Measurements from ENCODE around the gene SRSF9.
A peak's percentile ranks its signal among the peaks of the same experiment; 100 is the strongest.
"Not testable (repeated sequence)": the region's sequence is repeated elsewhere in the genome, so short reads cannot be mapped to it uniquely, and the experiment has no call there.

The SRSF9 gene

GRCh38 chr12:120453060-120453750 is 16.3 kb downstream of the SRSF9 start:
- no peak for DNase-seq (ENCODE audit: low read depth, low spot score)
- CTCF ChIA-PET: interaction anchor here (0.5 to 19.2 kb wide), 5 partner anchors 13 to 100 kb away, joined by 3 to 242 read pairs (median 4); partner anchors contain the start of gene SRSF9
- TF ChIP-seq CTCF (IDR thresholded peaks at IDR 0.05; ENCODE audit: insufficient read depth, low read length, missing control alignments): no peak
- POLR2A ChIA-PET: no interaction called here
- no peak overlapping the region for H3K4me3 ChIP-seq (ENCODE audit: low read depth, low read length)

- CTCF ChIA-PET: interaction anchor here (1.6 to 19.2 kb wide), 4 partner anchors 14 to 99 kb away, joined by 4 to 242 read pairs (median 5); partner anchors contain the start of gene SRSF9
- POLR2A ChIA-PET; H3K4me3 ChIP-seq (ENCODE audit: low read depth, low read length); DNase-seq (ENCODE audit: low read depth, low spot score): not testable (repeated sequence)
Measured at GRCh38 chr12:120452524-120452923, 17.0 kb downstream of the SRSF9 start.

GRCh38 chr12:120447992-120448391 is 21.6 kb downstream of the SRSF9 start:
- DNase-seq (ENCODE audit: low read depth, low spot score): no peak
- POLR2A ChIA-PET: no interaction called here
- CTCF ChIA-PET: interaction anchor here (0.7 to 19.2 kb wide), 5 partner anchors 8 to 123 kb away, joined by 3 to 242 read pairs (median 6); partner anchors contain the start of gene SRSF9
- H3K4me3 ChIP-seq (ENCODE audit: low read depth, low read length): no peak overlapping the region
- no peak for TF ChIP-seq CTCF (IDR thresholded peaks at IDR 0.05; ENCODE audit: insufficient read depth, low read length, missing control alignments)

GRCh38 chr12:120446844-120447178 is 22.7 kb downstream of the SRSF9 start:
- ChIA-PET CTCF (interaction anchor here (0.8 to 19.2 kb wide), 4 partner anchors 11 to 145 kb away, joined by 4 to 242 read pairs (median 10); partner anchors contain the start of genes SIRT4 and SRSF9), POLR2A (interaction anchor here (0.8 kb wide), 1 partner anchor 11 kb away, joined by 3 read pairs; no protein-coding TSS in a partner anchor)
- DNase-seq (ENCODE audit: low read depth, low spot score): not testable (repeated sequence)
- peak overlapping the region; percentile 100 for H3K4me3 ChIP-seq (ENCODE audit: low read depth, low read length)

- TF ChIP-seq CTCF (IDR thresholded peaks at IDR 0.05; ENCODE audit: insufficient read depth, low read length, missing control alignments): no peak
- ChIA-PET POLR2A (no interaction called here), CTCF (interaction anchor here (0.7 to 19.2 kb wide), 4 partner anchors 11 to 28 kb away, joined by 3 to 242 read pairs (median 16); partner anchors contain the start of gene SRSF9)
- DNase-seq (ENCODE audit: low read depth, low spot score): no peak
- H3K4me3 ChIP-seq (ENCODE audit: low read depth, low read length): peak within 1 kb of the TSS; percentile 100
Measured at GRCh38 chr12:120445911-120446843, 23.4 kb downstream of the SRSF9 start, which contains the start of the genes GATC and TRIAP1. Gene GATC, plus strand, starts transcription at chr12:120446444. Its CDS starts 37 bp downstream, at chr12:120446481. Gene TRIAP1, minus strand, starts transcription at chr12:120446384. Its CDS starts 12 bp downstream, at chr12:120446372.

- no peak overlapping the region; the same call in 1 of the 2 replicates for H3K4me3 ChIP-seq (ENCODE audit: low read depth, low read length)
- TF ChIP-seq CTCF (IDR thresholded peaks at IDR 0.05; ENCODE audit: insufficient read depth, low read length, missing control alignments): no peak
- ChIA-PET POLR2A (interaction anchor here (1.4 kb wide), 1 partner anchor 24 kb away, joined by 4 read pairs; no protein-coding TSS in a partner anchor), CTCF (interaction anchor here (1.0 to 19.2 kb wide), 4 partner anchors 12 to 22 kb away, joined by 4 to 242 read pairs (median 15); partner anchors contain the start of gene SRSF9)
- DNase-seq (ENCODE audit: low read depth, low spot score): no peak
Measured at GRCh38 chr12:120444676-120445075, 24.9 kb downstream of the SRSF9 start.
